Mesenteric fat pad (tissue), 1 donor: ENCODE data around the gene EFNA2. TPM values are rescaled to one million over a fixed set of nuclear protein-coding genes. Genes with fewer than 3 reads are reported as not detected.
"Not testable (repeated sequence)": the region's sequence is repeated elsewhere in the genome, so short reads cannot be mapped to it uniquely, and the experiment has no call there.

Experiments
- DNase-seq: peaks from one replicate; pipeline ENCODE4 v3.0.0-alpha.2; 2020; ENCODE audit warnings: low spot score
- total RNA-seq: library from RNA; stranded (reverse); fragmentation: NEBNext Ultra II Directional; extraction: Animal tissue kit (Norgen Biotek cat#: 25700); gene quantifications from one replicate; pipeline ENCODE4 v1.2.1, GENCODE V29; 2021
- donor health status: DM: yes; HTN: yes; CAD: no.

The EFNA2 gene
- total RNA-seq, 1 donor from 2014 or later = not detected

DNA sequence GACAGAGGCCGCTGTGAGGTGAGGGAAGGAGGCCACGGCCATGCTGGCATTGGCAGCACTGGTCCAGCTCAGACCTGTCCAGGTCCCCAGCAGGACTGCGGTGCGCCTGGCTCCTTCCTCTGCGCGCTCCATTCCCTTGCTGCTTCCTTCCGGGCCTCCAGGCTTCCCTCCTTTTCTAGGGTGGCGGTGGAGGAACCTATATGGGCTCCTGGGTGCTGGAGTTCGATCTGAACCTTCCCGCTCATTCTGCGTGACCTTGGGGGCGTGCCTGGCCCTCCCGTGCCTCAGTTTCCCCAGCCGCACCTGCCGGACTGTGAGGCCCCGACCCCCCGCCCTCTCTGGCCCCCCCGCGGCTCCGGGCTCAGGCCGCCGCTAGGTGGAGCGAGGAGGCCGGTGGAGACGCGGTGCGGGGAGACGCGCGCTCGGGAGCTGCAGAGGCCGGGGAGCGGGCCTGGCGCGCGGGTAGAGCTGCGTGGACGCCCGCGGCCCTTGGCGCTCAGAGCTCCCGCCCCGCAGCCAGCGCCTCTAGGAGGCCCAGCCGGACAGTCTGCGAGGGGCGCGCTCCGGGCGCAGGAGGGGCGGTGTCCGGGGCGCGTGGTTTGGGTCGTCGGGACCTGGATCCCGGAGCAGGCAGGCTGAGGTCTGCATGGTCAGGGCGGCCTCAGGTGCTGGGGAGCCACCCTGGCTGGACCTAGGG, 29.9 kb downstream of the EFNA2 start:
- no peak for DNase-seq

DNA sequence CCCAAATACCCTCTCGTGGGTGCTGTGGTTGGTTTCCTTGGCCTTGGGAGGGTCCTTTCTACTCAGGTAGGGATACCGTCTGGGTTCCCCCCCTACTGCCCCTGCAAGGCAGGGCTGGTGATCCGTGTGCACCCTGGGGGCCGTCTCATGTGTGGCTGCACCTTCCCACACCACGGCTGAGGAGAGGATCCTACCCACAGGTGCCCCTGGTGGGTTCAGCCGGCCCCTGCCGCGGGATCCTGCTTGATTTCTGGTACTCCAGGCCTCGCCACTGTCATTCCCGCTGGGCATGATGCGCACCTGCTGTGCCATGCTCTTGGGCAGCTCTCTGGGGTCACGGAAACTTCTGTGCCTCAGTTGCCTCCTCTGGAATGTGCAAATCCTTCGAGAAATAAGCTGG, 30.8 kb downstream of the EFNA2 start:
- no peak for DNase-seq

DNA sequence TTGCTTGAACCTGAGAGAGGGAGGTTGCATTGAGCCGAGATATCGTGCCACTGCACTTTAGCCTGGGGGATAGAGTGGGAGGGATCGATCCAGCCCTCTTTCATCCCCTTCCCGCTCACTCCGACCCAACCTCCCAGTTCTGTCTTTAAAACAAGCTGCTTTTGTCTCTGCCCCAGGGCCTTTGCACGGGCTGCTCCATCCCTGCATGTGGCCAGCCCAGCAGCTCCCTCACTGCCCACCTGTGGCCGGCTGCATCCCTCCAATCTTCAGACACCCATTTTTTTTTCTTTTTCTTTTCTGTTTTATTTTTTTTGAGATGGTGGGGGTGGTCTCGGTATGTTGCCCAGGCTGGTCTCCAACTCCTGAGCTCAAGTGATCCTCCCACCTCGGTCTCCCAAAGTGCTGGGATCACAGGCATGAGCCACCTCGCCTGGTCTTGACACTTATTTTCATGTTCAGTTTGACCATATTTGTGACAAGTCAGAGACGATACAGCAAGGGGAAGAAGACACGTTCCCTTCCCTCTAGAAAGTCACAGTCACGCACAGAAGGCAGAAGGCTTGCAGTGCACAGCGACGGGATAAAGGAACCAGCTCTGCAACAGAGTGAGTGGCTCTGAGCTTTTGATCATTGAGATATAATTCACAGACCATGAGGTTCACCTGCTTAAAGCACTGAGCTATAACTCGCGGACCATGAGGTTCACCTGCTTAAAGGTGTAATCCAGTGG, 31.8 kb downstream of the EFNA2 start:
- no peak for DNase-seq

DNA sequence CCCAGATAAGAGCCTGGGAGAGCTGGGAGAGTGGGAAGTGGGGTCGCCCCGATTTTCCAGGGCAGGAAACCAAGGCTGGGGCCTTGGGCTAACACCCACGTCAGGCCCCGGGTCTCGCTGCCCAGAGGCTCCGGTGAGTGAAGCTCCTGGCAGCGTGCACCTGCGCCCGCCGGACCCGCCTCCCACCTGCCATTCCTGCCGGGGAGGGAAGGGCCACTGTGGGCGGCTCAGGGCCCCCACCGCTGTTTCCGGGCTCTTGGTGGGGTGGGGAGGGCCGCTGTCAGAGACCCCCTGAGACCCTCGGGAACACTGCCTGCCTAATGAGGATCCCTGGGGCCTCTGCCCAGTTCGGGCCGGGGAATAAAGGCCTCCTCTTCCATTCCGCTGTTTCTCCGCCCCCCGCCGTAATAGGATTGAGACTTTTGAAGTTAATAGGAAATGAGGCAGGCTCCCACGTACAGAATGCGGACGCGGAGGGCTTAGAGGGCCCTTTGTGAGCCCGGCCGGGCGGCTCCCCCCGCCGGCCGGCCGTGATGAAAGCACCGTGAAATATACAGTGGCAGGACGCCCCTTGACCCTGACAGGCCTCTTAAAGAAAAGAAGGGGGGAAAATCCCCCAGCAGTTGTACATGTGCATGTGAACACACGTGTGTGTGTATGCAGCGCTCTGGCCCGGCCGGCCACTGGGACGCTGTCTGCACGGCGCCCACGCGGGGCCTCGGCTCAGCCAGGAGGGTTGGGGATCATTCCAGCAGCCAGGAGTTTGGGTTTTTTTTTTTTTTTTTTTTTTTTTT, 33.2 kb downstream of the EFNA2 start:
- DNase-seq = no peak

DNA sequence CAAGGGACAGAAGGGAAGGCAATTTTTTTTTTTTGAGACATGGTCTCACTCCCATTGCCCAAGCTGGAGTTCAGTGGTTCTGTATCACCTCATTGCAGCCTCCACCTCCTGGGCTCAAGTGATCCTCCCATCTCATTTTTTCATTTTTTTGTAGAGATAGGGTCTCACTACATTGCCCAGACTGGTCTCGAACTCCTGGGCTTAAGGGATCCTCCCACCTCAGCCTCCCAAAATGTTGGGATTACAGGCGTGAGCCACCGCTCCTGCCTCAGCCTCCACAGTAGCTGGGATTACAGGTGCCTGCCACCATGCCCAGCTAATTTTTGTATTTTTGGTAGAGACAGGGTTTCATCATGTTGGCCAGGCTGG, 34.6 kb downstream of the EFNA2 start:
- DNase-seq = not testable (repeated sequence)

DNA sequence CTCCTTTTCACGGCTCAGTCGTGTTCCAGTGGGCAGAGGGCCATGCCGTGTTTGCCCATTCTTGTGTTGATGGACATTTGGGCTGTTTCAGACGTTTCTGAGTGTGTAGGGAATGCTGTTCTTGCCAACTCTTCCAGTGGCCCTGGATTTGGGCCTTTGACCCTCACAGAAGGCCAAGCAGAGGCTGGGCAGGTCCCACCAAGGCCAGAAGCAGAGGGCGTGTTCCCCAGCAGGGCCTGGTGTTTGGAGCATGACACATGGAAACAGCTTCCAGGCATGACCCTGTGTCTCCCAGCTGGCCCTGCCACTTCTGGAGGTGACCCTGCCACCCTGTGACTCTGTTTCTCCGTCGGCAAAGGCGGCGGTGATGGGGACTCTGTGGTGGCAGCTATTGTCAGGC, 35.9 kb downstream of the EFNA2 start:
- DNase-seq = no peak

DNA sequence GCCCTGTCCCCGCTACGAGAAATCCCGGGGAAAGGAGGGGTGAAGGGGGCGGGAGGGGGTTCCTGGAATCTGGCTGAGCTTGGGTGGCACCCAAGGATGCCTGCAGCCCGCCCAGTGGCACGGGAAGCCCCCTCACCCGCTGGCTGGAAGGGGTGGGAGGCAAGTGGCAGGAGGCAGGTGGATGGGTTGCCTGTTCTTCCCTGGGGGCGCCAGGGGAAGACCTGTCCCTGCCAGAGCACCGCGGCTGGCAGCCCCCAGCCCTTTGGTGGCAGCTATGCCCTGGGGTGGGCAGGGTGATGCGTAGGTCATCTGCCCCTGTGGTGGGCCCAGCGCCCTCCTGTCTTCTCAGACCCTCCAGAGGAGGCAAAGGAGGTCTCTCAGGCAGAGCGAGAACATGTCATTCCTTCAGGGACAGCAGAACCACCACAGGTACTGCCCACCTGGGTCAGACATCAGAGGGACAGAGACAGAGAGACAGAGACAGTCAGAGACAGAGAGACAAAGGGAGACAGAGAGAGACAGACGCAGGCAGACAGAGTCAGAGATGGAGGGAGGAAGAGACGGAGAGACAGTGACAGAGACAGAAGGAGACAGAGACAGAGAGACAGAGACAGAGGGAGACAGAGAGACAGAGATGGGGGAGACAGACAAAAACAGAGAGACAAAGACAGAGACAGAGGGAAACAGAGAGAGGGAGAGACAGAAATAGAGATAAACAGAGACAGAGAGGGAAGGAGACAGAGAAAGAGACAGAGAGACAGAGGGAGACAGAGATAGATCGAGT, 36.7 kb downstream of the EFNA2 start:
- no peak for DNase-seq

DNA sequence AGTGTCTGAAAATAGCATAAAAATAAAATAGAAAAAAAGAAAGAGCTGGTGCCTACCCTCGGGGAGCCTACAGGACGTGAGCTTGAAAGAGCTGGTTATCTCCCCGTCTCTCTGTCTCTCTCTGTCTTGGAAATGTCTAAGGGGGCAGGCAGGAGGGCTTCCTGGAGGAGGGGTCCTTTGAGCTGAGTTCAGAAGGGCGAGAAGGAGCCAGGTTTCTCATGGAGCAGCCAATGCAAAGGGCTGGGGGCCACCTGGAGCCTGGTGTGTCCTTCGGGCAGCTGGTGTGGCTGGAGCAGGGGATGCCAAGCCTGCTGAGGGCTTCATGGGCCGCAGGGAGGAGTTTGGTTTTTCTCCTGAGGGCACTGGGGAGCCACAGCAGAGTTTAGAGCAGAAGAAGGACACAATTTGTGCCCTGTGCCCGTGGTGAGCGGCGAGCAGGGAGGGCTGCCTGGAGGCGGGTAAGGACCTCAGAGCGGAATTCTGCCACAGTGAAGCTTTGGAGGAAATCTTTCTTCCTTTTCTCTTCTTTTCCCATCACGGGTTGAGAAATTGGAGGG, 38.7 kb downstream of the EFNA2 start:
- DNase-seq = no peak

DNA sequence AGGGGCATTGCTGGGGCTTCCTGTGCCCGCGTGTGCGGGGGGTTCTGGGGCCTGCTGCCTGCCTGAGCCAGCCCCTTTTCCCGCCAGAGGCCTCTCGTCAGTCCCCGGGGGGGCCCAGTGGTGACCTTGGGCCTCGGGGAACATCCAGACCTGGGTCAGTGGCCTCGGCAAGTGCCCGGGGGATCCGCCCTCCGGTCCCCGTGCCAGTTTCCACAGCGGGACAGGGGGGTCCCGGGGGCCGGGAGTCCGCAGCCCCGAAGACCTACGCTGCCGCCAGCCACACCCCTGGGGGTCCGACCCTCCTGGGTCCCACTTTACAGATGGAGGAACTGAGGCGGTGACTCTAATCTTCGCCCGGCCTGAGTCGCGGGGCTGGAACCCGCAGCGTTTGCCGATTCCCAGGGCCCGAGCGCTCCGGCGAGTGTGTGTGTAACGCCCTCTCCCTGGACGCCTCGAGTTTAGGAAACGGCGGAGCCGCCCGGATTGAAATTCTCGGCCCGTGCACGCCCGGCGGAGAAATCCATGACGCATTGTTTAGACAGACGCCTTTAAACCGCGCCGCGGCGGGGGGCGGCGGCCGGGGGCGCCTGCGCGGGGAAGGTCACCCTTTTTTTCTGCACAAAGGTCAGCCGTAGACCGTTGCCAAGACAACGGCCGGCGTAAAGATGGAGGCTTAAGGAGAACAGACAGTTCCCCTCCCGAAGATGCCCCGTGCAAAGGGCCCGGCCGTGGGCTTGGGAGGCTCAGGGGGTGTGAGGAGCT, 39.3 kb downstream of the EFNA2 start:
- peak; percentile 92 for DNase-seq

DNA sequence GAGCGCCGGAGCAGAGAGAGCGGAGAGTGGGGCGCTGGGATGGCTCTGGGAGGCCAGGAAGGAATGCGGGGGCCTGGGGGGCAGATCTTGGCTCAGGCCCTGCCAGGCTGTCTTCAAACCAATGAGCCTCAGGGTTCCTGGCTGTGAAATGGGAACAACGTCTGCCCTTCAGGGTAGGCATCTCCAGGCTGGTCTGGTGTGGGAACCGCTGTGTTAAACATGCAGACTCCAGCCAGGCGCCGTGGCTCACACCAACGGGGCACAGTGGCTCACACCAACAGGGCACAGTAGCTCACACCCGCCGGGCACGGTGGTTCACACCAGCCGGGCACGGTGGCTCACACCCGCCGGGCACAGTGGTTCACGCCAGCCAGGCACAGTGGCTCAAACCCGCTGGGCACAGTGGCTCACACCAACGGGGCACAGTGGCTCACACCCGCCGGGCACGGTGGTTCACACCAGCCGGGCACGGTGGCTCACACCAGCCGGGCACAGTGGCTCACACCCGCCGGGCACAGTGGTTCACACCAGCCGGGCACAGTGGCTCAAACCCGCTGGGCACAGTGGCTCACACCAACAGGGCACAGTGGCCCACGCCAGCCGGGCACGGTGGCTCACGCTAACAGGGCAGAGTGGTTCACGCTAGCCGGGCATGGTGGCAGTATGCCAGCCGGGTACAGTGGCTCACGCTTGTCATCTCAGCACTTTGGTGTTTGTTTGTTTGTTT, 40.1 kb downstream of the EFNA2 start:
- no peak for DNase-seq

DNA sequence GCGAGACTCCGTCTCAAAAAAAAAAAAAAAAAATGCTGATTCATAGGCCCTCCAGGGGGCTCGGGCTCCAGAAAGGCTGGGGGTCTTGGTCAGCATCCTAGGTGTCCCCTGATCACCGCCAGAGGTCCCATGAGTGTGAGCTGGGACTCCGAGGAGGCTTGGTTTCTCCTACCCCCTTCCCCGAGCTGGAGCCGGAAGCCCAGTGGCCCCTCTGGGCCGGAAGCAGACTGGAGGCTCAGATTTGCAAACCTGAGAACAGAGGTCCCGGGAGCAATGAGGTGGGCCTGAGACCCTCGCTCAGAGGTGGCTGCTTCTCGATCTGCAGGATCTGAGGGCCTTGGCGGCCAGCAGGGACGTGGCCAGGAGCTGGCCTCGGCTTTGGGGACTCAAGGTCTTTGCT, 41.5 kb downstream of the EFNA2 start:
- no peak for DNase-seq

DNA sequence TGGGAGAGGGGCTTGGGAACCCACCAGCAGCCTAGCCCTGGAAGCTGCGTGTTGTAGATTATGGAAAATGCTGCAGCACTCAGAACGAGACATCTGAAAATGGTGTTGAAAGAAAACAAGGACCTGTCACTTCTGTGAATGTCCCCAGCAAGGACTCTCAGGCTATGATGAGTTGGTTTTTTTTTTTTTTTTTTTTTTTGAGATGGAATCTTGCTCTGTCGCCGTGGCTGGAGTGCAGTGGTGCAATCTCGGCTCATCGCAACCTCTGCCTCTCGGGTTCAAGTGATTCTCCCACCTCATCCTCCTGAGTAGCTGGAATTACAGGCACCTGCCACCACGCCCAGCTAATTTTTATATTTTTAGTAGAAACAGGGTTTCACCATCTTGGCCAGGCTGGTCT, 46.5 kb downstream of the EFNA2 start:
- not testable (repeated sequence) for DNase-seq

DNA sequence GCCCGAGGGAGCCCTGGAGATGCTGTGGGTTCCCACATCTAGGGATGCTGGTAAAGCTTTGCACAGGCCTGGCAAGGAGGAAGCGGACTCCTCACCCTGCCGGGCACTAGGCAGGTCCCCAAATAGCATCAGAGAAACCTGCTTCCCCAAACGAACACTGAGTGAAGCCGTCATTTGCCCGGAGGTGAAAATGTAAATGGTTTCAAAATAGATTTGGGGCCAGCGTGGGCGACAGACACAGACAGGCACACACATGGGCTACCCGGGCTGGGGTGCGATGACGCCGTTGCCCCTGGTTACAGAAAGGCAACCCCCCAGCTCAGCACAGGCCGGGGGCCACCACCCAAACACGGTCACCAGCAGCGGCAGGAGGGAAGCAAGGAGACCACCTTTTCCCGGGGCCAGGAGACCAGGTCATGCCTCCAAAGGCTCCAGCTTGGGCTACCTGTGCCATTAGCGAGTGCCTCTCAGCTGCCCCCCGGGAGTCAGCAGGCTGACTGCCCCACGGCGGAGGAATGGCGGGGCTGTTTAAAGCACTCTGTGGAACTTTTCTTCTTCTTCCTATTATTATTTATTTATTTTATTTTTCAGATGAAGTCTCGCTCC, 50.5 kb downstream of the EFNA2 start:
- DNase-seq = no peak

DNA sequence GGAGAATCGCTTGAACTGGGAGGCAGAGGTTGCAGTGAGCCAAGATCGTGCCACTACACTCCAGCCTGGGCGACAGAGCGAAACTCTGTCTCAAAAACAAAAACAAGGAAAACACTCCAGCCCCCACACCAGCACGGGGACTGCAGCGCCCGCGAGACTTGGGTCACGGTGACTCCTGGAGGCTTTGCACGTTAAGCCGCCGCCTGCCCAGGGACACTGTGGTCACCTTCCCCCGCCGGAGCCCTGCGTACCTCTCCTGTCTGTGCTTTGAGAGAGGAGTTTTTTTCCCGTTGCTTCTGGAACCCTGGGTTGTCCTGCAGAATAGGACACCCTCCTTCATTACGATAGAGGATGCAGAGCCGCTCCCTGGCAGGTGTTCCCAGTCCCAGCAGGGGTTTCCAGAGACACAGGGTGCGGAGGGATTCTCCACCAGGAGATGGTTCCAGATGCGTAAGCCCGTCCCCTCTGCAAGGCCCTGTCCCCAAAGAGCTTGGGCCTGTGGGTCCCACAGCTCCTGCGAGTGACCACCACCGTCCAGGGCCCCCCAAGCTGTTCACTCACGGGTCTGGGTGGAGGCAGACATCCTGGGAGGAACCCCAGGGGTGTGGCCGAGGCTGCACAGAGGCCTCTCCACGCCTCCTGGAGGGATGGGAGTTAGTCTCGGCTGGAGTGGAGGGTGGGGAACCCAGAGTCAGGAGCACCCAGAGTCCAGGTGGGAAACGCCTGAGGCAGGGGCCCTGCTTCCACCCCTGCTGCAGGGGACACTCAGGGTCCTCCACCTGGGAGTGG, 55.2 kb downstream of the EFNA2 start:
- no peak for DNase-seq

DNA sequence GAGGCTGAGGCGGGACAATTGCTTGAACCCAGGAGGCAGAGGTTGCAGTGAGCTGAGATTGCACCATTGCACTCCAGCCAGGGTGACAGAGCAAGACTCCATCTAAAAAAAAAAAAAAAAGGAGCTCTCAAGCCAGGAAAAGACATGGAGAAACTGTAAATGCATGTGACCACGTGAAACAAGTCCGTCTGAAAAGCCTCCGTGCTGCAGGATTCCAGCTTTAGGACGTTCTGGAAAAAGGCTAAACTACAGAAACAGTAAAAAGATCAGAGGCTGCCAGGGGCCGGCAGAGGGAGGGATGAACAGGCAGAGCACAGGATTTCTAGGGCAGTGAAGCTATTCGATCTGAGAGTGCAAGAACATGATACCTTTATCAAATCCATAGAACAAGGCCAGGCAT, 57.4 kb downstream of the EFNA2 start:
- no peak for DNase-seq

DNA sequence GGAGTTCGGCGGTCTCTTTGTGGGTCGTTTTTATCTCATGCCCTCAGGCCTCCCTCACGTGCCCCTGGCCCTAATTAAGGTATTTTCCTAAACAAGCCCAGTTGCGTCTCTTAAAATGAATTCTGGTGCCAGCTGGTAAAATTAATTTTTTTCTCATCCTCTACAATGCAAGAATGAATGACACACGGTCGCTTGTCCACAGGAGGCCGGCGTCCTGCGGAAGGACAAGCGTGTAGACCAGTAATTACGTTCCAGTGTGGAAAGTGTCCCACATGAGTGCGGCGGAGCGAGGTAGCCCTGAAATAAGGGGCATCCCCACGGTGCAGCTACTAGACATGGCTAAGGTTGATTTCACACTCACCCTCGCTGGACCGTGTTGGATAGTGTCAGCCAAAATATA, 63.5 kb downstream of the EFNA2 start:
- no peak for DNase-seq

DNA sequence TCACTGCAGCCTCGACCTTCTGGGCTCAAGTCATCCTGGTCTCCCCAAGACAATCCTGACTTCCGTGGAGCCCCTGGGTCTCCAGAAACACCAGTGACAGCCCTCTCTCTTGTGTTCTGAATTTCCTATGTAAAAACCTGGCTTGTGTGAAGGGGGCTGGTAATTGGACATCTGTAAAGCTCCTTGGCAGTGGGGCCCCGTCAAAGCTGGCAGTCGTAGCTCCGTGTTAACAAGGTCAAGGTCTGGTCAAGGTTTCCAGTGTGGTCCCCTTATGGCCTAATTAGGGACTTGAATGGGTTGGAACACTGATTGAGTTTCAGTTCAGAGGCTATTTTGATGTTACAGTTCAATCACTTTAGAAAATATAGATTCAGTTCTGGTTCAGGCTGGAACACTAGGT, 65.2 kb downstream of the EFNA2 start:
- no peak for DNase-seq
